Heart left ventricle (tissue), 13 donors: ENCODE results near the gene PHF21A.

Experiments used
- CTCF ChIP-seq, 12 donors: fragments of 200-600 bp; sonication (generic) in 4 of 12; IDR thresholded peaks; one replicate each; pipeline versions ENCODE4 v1.5.0 to v1.8.0; 2018 to 2022; ENCODE audit warnings: antibody characterized with exemption in 12 of 12, mild to moderate bottlenecking in 5 of 12
- POLR2A ChIP-seq, 2 donors: fragments of 450-650 bp; IDR thresholded peaks; one replicate each; pipeline ENCODE4 v1.6.1; 2017; ENCODE audit warnings: antibody characterized with exemption in 2 of 2, mild to moderate bottlenecking in 2 of 2, moderate library complexity in 2 of 2
- donor health status: ischemic (EF 13 %, LVEDD 7.1; RV severe dilation, severe dysfunction).
- donor health status: DM: no; HTN: yes; CAD: no.
- donor health status: DM: no; HTN: no; CAD: no.
- donor health status: ischemic (EF 25% LVEDD 6.9; RV normal size, moderate dysfunction).
- donor health status: ischemic (EF 25% LVEDD 5.7; RV mildly dilated, moderate dysfunction).
- donor health status: ischemic (EF 35%, LVEDD 5.7; RV mildly dilated, moderate dysfunction).
- donor health status: nonischemic (EF 11% LVEDD 7.7; RV severe dilation, severe dysfunction).
- donor health status: DM: yes; HTN: yes; CAD: no.
- donor health status: PGD.
- donor health status: ischemic (EF 29% LVEDD 5.4; RV normal size, mild dysfunction).
- donor health status: nonischemic (EF 23%, LVEDD 6.1; RV moderate dilation, normal function).

- TF ChIP-seq CTCF (IDR thresholded peaks at IDR 0.05) (no peak), POLR2A (IDR thresholded peaks at IDR 0.05) (no peak)
Measured at GRCh38 chr11:45900916-45901617, 220.2 kb downstream of the PHF21A start.
